HK-2 (cell line): Measurements from ENCODE around the gene EVI5.
"Not testable (repeated sequence)": the region's sequence is repeated elsewhere in the genome, so short reads cannot be mapped to it uniquely, and the experiment has no call there.

Source experiments
- DNase-seq: peaks from one replicate; pipeline ENCODE4 v3.0.0-alpha.2; 2018; ENCODE audit not compliant: unreplicated experiment

Gene EVI5

DNA sequence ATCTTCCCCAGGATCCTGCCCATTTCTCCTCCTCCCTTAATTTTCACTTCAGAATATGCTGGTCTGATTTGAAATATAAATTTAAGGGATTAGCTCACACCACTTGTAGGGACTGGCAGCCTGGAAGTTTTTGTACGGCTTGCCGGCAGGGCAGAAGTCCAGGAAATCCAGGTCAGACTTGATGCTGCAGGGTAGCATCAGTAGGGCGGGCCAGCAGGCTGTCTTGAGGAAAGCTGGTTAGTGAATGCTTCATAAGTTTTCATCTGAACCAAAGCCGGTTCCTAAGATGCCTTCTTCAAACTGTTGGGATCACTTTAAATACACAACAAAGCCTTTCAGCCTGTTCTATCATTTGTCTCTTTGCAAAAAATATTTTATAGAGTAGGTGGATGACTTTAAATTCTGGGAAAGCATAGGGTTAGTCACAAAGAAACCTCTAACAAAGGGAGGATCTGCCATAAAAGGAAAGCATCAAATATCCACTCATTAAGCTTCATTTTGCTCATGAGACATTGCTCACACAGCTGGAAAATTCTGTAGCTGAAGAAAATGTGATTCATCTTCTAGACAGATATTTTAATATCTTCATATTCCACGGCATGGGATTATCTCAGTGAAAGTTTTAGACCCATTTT, 207.5 kb downstream of the EVI5 start:
- DNase-seq, result no peak

DNA sequence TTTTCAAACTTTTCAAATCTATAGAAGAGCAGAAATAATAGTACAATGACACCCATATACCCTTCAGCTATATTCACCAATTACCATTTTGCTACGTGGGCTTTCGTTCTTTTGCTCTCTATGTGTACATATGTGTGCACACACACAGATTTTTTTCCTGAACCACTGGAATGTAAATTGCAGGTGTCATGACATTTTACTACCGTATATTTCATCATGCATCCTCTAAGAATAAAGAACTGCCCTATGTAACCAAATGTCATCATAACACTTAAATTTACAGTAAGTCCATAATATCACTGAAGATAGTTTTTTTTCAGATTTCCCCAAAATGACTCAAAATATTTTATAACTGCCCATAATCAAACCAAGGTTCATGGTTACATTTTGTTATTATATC, 209.8 kb downstream of the EVI5 start:
- DNase-seq, result no peak

DNA sequence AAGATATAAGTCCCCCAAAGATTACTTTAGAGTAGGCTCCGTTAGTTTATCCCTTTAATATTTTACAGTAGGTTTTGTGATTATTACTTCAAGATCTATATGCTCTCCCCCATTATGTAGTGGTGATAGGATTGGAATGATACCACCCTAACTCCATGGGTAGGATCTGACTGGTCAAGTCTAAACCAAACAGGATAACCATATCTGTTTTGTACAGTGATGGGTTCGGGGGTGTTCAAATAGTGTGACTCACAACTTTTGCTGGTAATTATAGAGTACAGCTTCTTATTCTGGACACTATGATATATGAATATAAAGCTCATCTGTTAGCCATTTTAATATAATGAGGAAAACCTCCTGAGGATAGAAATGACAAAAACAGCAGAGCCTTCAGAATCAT, 212.4 kb downstream of the EVI5 start:
- DNase-seq, result no peak

DNA sequence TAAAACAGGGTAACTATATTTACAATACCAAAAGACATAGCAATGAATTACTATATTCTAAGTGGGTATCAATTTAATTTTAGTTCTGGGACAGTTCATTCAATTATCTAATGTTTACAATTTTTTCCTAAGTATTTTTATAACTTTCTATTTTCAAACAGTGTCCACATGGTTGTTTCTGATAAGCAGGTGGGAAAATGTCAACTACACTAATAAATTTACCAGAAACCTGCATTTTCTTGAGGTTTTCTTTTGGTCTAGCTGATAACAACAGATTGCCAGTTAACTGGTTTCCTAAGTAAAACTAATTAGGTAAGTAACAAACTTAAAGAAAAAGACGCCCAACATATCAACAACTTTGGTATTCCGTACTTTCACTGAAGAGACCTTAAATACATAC, 213.3 kb downstream of the EVI5 start:
- no peak for DNase-seq

DNA sequence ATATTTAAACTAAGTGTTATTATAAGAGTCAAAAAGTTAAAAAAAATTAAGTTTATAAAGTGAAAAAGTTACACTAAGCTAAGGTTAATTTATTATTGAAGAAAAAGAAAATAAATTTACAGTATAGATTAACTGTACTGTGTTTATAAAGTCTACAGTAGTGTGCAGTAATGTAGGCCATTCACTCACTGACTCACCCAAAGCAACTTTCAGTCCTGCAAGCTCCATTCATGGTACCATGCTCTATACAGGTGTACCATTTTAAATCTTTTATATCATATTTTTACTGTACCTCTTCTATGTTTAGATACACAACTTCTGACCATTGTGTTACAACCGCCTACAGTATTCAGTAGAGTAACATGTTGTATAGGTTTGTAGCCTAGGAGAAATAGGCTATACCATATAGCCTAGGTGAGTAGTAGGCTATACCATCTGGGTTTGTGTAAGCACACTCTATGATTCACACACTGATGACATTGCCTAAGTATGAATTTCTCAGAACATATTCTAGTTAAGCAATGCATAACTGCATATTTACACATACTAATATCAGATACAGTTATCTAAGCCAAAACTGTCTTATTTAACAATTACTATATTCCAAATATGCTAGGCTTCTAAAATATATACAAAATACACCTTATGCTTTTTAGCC, 217.6 kb downstream of the EVI5 start:
- no peak for DNase-seq

DNA sequence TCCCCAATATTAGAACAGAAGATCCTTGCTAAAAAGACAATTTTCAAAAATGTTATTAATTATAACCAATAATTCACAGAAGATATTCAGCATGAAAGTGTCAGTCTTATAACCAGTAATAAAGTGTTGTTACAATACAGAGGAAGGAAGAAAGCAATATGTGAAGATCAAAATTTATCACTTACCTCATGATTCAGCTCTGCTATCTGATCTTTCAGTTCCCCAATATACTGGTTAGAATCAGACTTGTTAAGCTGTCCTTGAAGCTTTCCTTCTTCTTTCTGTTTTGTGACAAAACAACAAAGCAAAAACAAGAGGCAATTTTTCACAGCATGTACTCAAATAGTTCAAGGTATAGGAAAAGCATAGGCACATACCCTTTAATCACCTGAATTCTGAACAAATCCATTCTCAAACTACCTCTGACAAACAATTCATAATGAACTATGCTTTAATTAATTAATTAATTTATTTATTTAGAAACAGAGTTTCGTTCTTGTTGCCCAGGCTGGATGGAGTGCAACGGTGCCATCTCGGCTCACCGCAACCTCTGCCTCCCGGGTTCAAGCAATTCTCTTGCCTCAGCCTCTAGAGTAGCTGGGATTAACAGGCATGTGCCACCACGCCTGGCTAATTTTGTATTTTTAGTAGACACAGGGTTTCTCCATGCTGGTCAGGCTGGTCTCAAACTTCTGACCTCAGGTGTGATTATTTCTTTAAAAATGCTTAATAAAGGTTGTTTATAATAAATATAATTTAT, 221.3 kb downstream of the EVI5 start:
- no peak for DNase-seq

DNA sequence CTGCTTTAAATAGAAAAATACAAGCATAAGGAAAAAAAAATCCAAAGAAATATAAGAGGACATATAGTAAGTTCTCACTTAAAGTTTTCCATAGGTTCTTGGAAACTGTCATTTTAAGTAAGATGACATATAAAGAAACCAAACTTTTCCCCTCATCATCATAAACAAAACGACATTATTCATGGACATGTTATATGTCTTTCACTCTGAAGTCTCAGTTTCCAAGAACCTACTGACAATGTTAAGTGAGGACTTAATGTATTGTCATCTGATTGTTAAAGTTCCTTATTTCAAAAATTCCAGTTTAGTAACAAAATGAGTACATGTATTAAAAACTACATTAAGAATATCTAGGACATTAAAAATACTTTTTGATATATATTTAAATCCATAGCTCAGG, 228.6 kb downstream of the EVI5 start:
- DNase-seq, result no peak

DNA sequence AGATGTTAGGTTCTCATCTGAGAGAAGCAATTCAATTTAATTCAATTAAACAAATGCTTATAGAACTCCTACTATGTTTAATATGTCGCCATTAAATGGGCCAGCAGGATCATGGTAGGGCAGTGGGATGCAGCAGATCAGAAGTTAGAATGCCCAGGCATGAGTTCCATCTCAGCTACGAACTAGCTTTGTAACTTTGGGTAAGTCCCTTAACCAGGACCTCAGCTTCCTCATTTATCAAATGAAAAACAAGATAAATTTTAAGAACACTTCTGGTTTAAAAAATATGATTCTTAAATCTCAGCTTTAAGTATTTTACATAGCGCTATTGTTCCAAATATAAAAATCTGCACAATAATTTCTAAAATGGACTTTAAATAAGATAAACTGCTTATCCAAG, 230.7 kb downstream of the EVI5 start:
- no peak for DNase-seq

DNA sequence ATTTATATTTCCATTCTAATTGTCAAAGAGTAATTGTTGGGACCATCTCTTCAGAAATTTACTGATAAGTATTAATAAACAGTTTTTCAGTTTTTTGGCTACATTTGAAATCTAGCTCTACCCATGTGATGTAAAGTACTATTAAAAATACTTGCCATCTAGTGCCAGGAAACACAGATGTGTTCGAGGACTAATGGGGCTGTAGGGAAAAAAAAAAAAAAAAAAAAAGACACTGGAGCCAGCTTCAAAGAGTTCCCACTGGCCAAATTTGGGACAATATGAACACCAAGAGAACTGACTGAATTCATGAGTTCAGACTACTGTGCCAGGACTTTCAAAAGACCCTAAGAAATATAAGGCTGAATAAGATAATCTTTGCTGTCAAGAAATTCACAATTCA, 233.0 kb downstream of the EVI5 start:
- no peak for DNase-seq

DNA sequence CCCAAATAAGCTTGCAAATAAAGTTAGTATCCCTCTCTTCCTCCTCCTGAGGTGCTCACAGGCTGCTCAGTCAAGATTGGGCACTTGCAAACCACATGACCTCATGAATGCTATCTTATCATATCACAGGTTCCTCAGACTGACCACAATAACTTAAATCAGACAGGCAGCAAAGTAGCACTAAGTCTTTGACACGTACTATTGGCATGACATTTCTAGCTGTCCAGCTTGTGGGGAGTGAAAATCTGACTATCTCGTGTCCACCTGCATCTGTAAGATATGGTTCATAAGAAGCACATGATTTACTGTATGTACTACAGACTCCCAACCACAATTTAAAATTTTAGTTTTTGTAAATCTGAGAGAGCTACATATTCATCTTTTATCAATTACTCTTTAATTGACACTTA, 240.1 kb downstream of the EVI5 start:
- no peak for DNase-seq

DNA sequence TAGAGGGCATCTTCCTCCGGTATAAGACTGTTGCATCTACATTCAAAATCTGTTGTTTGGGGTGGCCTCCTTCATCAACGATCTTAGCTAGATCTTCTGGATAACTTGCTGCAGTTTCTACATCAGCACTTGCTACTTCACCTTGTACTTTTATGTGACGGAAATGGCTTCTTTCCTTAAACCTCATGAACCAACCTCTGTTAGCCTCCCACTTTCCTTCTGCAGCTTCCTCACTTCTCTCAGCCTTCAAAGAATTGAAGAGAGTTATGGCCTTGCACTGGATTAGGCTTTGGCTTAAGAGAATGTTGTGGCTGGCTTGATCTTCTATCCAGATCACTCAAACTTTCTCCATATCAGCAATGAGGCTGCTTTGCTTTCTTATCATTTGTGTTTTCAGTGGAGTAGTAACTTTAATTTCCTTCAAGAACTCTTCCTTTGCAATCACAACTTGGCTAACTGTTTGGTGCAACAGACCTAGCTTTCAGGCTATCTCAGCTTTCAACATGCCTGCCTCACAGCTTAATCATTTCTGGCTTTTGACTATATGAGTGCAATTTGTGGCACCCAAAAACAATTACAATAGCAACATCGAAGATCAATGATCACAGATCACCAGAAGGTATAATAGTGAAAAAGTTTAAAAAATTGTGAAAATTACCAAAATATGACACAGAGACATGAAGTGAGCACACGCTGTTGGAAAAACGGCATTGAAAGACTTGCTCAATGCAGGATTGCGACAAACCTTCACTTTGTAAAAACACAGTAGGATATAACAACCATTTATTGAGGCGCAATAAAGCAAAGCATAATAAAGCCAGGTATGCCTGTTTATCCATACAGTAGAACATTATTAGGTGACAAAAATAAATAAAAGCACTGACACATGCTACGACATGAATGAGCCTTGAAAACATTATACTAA, 241.5 kb downstream of the EVI5 start:
- no peak for DNase-seq

DNA sequence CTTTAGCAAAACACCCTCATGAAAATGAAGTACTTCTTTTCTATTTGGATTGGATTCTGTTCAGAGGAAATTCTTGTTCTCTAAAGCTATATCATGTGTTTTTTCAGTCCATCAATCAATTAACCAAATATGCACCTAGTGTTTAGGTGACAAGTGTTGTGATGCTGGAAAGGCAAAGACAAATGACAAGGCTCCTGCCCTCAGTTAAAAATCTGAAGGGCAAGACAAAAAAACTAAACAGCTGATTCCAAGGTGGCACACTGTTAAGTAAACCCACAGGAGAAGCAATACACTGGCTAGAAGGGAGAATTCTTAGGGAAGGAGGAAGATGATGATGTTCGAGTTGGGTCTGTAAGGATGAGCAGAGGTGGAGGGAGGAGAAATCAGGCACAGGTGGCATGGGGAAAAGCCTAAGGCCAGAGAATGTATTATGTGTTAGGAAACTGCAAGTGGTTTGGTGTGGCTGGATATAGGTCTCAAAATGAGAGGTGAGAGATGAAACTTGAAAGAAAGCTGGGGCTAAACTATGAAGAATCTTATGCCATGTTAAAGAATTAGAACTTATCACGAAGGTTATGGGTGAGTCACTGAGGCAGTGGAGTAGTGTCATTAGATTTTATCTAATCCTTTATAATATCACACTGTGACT, 246.4 kb downstream of the EVI5 start:
- DNase-seq, result no peak

DNA sequence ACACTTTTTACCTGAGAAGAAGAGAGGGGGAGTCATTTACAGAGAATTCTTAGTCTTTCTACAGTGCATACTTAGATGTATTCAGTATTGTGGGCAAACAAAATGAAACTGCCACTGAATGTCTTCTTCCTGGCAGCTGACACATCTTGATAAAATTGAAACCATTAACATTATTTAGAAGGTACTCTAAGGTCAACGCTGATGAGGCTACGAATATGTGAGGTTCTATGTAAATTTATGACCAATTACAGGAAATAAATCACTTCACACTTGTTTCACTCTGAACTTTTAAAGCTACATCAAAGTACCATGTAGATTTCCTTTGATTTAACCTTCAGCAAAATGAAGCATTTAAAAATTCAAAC, 246.9 kb downstream of the EVI5 start:
- DNase-seq, result no peak

DNA sequence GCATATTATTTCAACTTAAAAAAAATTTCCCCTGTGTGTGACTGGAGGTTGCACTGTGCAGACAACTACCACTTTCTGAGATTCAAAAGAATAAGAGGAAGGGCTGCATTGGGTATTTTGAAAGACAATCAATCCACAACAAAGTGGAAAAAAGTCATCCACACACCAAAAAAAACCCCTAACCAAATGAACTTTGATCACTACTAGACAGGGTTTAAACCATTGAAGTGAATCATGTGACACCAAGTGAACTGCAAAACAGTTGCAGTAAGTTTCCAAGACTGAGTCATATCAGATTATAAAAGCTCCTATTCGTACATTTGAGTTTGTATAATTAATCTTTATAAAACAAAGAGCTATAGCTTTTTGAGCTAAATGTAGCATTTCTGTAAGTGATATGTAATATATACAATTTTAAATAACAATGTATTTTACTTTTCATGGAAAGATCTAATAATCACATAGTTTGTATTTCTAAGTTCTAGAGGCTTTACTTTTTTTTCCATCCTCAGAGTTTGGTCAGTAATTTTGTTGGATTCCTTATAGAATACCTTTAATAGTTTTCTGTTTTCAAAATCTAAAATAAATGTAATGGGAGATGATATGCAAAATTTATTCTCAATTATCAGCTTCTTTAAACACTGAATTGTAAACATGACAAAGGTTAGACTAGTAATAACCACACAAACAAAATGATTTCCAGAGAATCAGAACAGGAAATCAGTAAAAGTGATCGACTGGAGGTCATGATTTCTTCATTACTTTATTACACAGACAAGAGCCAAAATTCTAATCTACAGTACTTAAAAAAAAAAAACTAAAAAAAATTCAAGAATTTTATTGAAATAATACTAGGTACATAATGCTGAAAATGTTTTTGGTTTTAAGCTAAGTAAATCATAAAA, 247.7 kb downstream of the EVI5 start:
- no peak for DNase-seq

DNA sequence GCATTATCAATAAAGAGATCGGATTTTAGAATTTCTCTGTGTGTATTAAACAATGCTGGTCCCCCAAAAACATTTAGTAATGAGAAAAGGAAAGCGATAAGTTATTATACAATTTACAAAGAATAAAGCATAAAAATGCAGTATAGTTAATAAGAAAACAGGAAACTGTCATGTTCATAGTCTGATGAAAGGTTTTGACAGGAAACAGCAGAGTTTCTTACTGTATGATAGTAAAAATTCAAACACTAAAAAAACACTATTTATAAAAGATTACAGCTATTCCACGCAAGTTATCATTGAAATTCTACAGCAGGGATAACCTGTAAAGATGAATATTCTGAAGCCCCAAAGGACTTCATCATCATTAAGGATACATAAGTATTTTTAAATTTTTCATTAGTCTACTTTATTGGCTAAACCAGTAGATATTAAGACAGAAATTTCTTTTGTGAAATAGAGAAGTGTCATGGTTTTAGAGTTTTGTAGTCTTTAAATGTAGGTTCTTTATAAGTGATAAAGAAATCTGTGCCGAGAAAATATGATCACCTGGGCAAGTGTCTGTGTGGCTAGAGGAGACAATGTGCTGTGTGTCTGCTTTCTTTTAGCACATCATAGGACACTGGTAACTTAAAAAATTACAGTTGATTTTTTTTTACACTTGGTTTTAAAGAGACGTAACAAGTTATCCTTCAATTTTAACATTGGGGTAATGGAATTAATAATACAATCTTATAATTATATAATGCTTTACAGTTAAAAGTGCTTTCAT, 248.5 kb downstream of the EVI5 start:
- DNase-seq, result no peak

DNA sequence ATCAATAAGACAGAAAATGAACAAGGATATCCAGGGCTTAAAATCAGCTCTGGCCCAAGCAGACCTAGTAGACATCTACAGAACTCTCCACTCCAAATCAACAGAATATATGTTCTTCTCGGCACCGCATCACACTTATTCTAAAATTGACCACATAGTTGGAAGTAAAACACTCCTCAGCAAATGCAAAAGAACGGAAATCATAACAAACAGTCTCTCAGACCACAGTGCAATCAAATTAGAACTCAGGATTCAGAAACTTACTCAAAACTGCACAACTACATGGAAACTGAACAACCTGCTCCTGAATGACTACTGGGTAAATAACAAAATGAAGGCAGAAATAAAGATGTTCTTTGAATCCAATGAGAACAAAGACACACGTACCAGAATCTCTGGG, 252.5 kb downstream of the EVI5 start:
- DNase-seq, result not testable (repeated sequence)

DNA sequence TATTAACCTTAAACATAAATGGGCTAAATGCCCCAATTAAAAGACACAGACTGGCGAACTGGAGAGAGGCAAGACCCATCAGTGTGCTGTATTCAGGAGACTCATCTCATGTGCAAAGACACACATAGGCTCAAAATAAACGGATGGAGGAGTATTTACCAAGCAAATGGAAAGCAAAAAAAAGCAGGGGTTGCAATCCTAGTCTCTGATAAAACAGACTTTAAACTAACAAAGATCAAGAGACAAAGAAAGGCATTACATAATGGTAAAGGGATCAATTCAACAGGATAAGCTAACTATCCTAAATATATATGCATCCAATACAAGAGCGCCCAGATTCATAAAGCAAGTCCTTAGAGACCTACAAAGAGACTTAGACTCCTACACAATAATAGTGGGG, 253.0 kb downstream of the EVI5 start:
- not testable (repeated sequence) for DNase-seq

DNA sequence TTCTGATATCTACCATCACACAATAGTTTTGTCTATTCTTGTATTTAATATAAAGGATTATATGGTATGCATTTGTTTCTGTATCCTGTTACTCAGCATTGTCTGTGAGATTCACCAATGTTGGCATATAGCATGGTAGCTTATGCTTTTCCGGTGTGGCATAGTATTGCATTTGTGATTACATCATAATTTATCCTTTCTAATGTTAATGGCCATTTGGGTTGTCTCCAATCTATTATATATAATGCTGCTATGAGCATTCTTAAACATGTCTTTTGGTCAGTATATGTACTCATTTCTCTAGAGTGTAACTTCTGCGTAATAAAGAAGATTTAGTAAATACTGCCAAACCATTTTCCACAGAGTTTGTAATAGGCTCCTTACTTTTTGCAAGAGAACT, 257.2 kb downstream of the EVI5 start:
- no peak for DNase-seq

DNA sequence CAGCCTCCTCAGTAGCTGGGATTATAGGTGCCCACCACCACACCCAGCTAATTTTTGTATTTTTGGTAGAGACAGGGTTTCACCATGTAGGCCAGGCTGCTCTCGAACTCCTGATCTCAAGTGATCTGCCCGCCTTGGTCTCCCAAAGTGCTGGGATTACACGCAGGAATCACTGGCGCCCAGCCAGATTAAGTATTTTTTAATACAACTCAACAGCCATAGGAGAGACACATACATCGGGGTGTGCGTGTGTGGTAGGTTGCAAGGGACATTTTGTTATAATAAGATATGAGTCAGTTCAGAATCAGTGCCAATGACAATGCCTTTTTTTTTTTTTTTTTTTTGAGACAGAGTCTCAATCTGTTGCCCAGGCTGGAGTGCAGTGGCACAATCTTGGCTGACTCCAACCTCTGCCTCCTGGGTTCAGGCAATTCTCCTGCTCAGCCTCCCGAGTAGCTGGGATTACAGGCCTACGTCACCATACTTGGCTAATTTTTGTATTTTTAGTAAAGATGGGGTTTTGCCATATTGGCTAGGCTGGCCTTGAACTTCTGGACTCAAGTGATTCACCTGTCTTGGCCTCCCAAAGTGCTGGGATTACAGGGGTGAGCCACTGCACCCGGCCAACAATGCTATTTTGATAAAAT, 259.8 kb downstream of the EVI5 start:
- not testable (repeated sequence) for DNase-seq
